Diencephalon (tissue), 1 donor: Measurements from ENCODE around the gene SIGLEC5. TPM values are rescaled to one million over a fixed set of nuclear protein-coding genes. Genes with fewer than 3 reads are reported as not detected.

Experiments used
- small RNA-seq: library from RNA; depleted of rRNA; stranded (forward); fragments of <200 nt; gene quantifications from one replicate; pipeline ENCODE3, GENCODE V24; 2014
- total RNA-seq: library from RNA; depleted of rRNA; stranded (reverse); fragments of >200 nt; gene quantifications from one replicate; pipeline ENCODE4 v1.2.3, GENCODE V29; 2014

SIGLEC5 gene, protein sequence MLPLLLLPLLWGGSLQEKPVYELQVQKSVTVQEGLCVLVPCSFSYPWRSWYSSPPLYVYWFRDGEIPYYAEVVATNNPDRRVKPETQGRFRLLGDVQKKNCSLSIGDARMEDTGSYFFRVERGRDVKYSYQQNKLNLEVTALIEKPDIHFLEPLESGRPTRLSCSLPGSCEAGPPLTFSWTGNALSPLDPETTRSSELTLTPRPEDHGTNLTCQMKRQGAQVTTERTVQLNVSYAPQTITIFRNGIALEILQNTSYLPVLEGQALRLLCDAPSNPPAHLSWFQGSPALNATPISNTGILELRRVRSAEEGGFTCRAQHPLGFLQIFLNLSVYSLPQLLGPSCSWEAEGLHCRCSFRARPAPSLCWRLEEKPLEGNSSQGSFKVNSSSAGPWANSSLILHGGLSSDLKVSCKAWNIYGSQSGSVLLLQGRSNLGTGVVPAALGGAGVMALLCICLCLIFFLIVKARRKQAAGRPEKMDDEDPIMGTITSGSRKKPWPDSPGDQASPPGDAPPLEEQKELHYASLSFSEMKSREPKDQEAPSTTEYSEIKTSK
- 0.23 TPM for total RNA-seq

DNA sequence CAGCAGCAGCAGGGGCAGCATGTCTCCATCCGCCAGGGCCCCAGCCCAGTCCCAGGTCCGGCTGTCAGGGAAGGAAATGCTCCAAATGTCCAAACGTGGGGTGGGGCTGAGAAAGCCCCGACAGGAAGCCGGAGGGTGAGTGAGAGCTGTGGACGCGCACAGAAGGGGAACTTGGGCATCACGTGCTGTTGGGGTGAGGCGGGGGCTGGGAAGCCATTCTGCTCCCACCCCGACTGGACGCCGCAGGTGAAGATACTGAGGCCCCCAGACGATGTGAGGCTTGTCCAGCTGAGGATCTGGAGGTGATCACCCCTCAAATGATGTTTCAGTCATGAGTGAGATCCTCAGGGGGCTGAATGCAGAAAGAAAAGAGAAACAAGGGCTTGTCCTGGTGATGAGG is at the start of gene SIGLEC5:
TSS of gene SIGLEC5 (minus strand) at position 87 of the 400 bp plus-strand sequence. CDS start at position 21, 66 bp downstream.

DNA sequence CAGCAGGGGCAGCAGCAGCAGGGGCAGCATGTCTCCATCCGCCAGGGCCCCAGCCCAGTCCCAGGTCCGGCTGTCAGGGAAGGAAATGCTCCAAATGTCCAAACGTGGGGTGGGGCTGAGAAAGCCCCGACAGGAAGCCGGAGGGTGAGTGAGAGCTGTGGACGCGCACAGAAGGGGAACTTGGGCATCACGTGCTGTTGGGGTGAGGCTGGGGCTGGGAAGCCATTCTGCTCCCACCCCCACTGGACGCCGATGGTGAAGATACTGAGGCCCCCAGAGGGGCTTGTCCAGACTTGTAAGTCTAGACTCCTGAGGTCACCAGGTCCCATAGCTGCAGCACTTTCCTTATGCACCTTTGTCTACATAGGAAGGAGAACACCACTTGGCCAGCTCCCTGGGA is 16.5 kb upstream of the SIGLEC5 start, which contains the start of gene SIGLEC14:
TSS of gene SIGLEC14 (minus strand) at position 96 of the 400 bp plus-strand sequence. CDS start at position 30, 66 bp downstream.

DNA sequence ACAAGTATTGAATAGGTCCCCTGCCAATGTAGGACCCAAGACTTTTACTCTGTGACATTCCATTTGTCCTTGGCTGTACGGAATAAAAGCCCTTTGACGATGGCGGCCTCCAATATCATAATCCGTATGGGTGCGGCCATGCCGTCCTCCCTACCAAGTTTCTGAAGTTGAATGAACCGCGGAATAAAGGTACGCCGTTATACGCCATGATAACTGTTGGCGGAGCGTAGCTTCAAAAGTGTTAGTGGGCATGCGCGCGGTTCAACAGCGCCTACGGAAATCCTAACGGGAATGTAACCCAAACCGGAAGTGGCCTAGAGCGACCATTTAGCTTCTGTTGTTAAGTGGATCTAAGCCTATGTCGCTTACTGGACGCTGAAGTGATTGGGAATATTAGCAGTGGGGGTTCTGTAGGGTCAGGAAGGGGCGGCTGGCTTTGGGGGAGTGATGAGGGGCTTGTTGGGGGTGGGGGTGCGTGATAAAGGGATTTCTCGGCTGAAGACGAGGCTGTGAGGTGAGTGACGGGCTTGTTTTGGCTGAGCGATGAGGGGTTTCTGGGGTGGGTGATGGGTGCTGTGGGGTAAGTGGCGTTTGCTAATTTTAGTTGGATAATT is 59.1 kb downstream of the SIGLEC5 start, which contains the start of gene ZNF175:
TSS of gene ZNF175 (plus strand) at position 322 of the 614 bp plus-strand sequence. CDS start 2,047 bp downstream, outside the sequence.

Small RNA genes within 50 kb of the gene (small RNA-seq; reads per million reads assigned to genes)
- gene AC018755.2: not detected

Other genes with a start within 250 kb of the SIGLEC5 start
- not detected for gene LIM2, start 242.4 kb downstream of the SIGLEC5 start, total RNA-seq
- gene C19orf84, start 239.8 kb downstream of the SIGLEC5 start, total RNA-seq: not detected
- 3.0 TPM for gene SIGLEC10, start 212.8 kb downstream of the SIGLEC5 start, total RNA-seq
- gene SIGLEC8, start 171.9 kb downstream of the SIGLEC5 start, total RNA-seq: 2.3 TPM
- not detected for gene CEACAM18, start 151.9 kb downstream of the SIGLEC5 start, total RNA-seq
- not detected for gene SIGLEC12, start 128.6 kb downstream of the SIGLEC5 start, total RNA-seq
- gene SIGLEC6, start 98.7 kb downstream of the SIGLEC5 start, total RNA-seq: not detected
- 9.9 TPM for gene ZNF175, start 59.1 kb downstream of the SIGLEC5 start, total RNA-seq
- gene SIGLEC14, start 16.4 kb upstream of the SIGLEC5 start, total RNA-seq: 1.2 TPM
- 4.4 TPM for gene SPACA6, start 62.9 kb upstream of the SIGLEC5 start, total RNA-seq
- gene HAS1, start 93.6 kb upstream of the SIGLEC5 start, total RNA-seq: 5.5 TPM
- 10.6 TPM for gene FPR1, start 121.5 kb upstream of the SIGLEC5 start, total RNA-seq
- gene FPR2, start 130.8 kb upstream of the SIGLEC5 start, total RNA-seq: 0.92 TPM
- 0.46 TPM for gene FPR3, start 164.8 kb upstream of the SIGLEC5 start, total RNA-seq